Breast epithelium (tissue), 3 donors: Measurements from ENCODE around the gene GGA3.

Experiments used
- POLR2A ChIP-seq: fragments of 450-650 bp; IDR thresholded peaks from one replicate; pipeline ENCODE4 v1.6.1; 2016; ENCODE audit warnings: antibody characterized with exemption, mild to moderate bottlenecking, moderate library complexity
- POLR2AphosphoS5 ChIP-seq, 3 donors: sonication (generic); formaldehyde crosslinking; IDR thresholded peaks; one replicate each; pipeline ENCODE4 v1.6.1; 2017; ENCODE audit warnings: antibody characterized with exemption in 3 of 3
- TF ChIP-seq, protein P1 (sequence below), 3 donors: fragments of 450-650 bp; IDR thresholded peaks; one replicate each; pipeline ENCODE4 v1.5.1; 2016 to 2017; ENCODE audit warnings: antibody characterized with exemption in 3 of 3, mild to moderate bottlenecking in 3 of 3, moderate library complexity in 3 of 3

DNA sequence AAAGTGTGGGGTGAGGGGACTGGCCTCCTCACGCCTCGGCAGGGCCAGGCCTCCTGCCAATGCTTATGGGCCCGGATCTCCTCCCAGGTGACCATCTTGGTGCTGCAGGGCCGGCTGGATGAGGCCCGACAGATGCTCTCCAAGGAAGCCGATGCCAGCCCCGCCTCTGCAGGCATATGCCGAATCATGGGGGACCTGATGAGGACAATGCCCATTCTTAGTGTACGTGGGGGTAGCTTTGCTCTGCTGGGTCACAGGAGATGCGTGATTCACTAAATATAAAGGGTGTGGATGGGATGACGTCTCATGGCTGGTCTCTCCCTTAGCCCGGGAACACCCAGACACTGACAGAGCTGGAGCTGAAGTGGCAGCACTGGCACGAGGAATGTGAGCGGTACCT is 36.4 kb downstream of the GGA3 start:
- TF ChIP-seq, protein P1, sequence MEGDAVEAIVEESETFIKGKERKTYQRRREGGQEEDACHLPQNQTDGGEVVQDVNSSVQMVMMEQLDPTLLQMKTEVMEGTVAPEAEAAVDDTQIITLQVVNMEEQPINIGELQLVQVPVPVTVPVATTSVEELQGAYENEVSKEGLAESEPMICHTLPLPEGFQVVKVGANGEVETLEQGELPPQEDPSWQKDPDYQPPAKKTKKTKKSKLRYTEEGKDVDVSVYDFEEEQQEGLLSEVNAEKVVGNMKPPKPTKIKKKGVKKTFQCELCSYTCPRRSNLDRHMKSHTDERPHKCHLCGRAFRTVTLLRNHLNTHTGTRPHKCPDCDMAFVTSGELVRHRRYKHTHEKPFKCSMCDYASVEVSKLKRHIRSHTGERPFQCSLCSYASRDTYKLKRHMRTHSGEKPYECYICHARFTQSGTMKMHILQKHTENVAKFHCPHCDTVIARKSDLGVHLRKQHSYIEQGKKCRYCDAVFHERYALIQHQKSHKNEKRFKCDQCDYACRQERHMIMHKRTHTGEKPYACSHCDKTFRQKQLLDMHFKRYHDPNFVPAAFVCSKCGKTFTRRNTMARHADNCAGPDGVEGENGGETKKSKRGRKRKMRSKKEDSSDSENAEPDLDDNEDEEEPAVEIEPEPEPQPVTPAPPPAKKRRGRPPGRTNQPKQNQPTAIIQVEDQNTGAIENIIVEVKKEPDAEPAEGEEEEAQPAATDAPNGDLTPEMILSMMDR (IDR thresholded peaks at IDR 0.05), result no peak
- TF ChIP-seq POLR2A (no peak), POLR2AphosphoS5 (IDR thresholded peaks at IDR 0.05) (no peak)
